ENCODE data around the gene TXNDC2.

GRCh38 chr18:9858642-9859041, 27.1 kb upstream of the TXNDC2 start:
- no peak for TF ChIP-seq CTCF (IDR thresholded peaks at IDR 0.05)
- TF ChIP-seq POLR2AphosphoS5 (IDR thresholded peaks at IDR 0.05; ENCODE audit: insufficient read depth in 1 of 2, low read depth in 1 of 2), result no peak
- TF ChIP-seq POLR2A (IDR thresholded peaks at IDR 0.05), result no peak
